Right lobe of liver (tissue), 4 donors: ENCODE measurements around the gene RAPGEF3.

Experiments used
- POLR2A ChIP-seq: fragments of 450-650 bp; IDR thresholded peaks from one replicate; pipeline ENCODE4 v1.6.1; 2017; ENCODE audit warnings: antibody characterized with exemption, mild to moderate bottlenecking
- TF ChIP-seq, protein P1 (sequence below), 4 donors: fragments of 200-600 bp in 3 of 4; fragments of 450-650 bp in 1 of 4; IDR thresholded peaks; one replicate each; pipeline versions ENCODE4 v1.5.1 to v1.8.0; 2016 to 2022; ENCODE audit warnings: antibody characterized with exemption in 4 of 4, mild to moderate bottlenecking in 2 of 4
- donor health status: DM: no; HTN: no; CAD: no.
- donor health status: DM: no; HTN: no; CAD: no.
- donor health status: DM: no; HTN: yes; CAD: no.

DNA sequence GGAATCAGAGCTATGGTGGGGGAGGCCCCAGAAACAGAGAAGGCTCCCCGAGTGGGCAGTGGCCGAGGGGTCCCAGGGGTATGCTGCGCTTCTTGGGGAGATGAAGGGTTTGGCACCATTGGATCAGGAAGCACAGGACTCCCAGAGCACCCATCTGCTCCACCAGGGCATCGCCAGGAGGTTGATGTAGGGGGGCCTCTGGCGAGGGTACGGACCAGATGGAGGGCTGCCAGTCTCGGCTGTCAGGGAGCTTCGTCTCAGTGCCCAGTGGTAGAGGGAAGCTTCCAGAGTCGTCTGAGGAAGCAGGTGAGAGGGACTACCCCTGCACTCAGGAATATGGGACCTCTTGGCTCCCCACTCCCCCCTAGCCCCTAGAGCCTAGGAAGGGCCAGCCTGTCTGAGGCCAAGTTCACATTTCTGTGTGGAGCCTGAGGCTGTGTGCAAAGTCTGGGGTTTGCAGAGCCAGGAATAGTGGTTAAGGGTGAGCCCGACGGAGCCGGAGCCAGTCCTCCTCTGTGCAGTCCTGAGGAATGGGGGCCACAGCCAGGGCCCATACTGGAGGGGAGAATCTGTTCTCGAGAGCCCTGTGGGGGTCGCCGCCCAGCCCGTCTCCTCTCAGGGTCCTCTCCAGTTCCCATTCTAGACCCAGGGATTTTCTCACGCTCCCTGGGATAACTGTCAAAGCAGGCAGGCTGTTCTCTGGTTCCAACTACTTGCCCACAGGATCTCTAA is 24.5 kb upstream of the RAPGEF3 start:
- TF ChIP-seq, protein P1, sequence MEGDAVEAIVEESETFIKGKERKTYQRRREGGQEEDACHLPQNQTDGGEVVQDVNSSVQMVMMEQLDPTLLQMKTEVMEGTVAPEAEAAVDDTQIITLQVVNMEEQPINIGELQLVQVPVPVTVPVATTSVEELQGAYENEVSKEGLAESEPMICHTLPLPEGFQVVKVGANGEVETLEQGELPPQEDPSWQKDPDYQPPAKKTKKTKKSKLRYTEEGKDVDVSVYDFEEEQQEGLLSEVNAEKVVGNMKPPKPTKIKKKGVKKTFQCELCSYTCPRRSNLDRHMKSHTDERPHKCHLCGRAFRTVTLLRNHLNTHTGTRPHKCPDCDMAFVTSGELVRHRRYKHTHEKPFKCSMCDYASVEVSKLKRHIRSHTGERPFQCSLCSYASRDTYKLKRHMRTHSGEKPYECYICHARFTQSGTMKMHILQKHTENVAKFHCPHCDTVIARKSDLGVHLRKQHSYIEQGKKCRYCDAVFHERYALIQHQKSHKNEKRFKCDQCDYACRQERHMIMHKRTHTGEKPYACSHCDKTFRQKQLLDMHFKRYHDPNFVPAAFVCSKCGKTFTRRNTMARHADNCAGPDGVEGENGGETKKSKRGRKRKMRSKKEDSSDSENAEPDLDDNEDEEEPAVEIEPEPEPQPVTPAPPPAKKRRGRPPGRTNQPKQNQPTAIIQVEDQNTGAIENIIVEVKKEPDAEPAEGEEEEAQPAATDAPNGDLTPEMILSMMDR (IDR thresholded peaks at IDR 0.05) = no peak
- no peak for TF ChIP-seq POLR2A
